HuH-7 (cell line): ENCODE data around the gene SAP25.
A peak's percentile ranks its signal among the peaks of the same experiment; 100 is the strongest.

Experiments
- DNase-seq: peaks from one replicate; pipeline ENCODE4 v3.0.0; 2011; ENCODE audit warnings: low spot score

Gene SAP25

GRCh38 chr7:100573691-100574361, at the start of gene SAP25:
Gene SAP25, minus strand, starts transcription at chr7:100573900. Its CDS starts 158 bp downstream, at chr7:100573742.
- no peak for DNase-seq

- no peak for DNase-seq
Observed at GRCh38 chr7:100621554-100621953, 47.9 kb upstream of the SAP25 start.

GRCh38 chr7:100620804-100621203, 47.1 kb upstream of the SAP25 start:
- no peak for DNase-seq

GRCh38 chr7:100620239-100620638, 46.5 kb upstream of the SAP25 start:
- DNase-seq: no peak

- DNase-seq: no peak
Observed at GRCh38 chr7:100614308-100614861, 40.7 kb upstream of the SAP25 start.

- DNase-seq: no peak
Observed at GRCh38 chr7:100613412-100614175, 39.9 kb upstream of the SAP25 start.

GRCh38 chr7:100612730-100613390, 39.2 kb upstream of the SAP25 start:
- DNase-seq: peak; percentile 68

GRCh38 chr7:100611983-100612729, 38.5 kb upstream of the SAP25 start, which contains the start of gene MOSPD3:
Gene MOSPD3, plus strand, starts transcription at chr7:100612540. Its CDS starts 252 bp downstream, at chr7:100612792.
- peak; percentile 100 for DNase-seq

- DNase-seq: no peak
Observed at GRCh38 chr7:100609958-100610357, 36.3 kb upstream of the SAP25 start.

GRCh38 chr7:100607111-100607510, 33.4 kb upstream of the SAP25 start:
- no peak for DNase-seq

GRCh38 chr7:100606313-100606712, 32.6 kb upstream of the SAP25 start:
- DNase-seq: no peak

GRCh38 chr7:100604976-100605911, 31.5 kb upstream of the SAP25 start:
- no peak for DNase-seq

GRCh38 chr7:100604028-100604975, 30.6 kb upstream of the SAP25 start:
- DNase-seq: no peak

GRCh38 chr7:100603726-100604027, 30.0 kb upstream of the SAP25 start:
- DNase-seq: no peak

GRCh38 chr7:100602889-100603725, 29.4 kb upstream of the SAP25 start:
- DNase-seq: no peak

GRCh38 chr7:100600730-100601038, 27.0 kb upstream of the SAP25 start:
- no peak for DNase-seq

- no peak for DNase-seq
Observed at GRCh38 chr7:100599911-100600729, 26.4 kb upstream of the SAP25 start.

- no peak for DNase-seq
Observed at GRCh38 chr7:100598425-100598824, 24.7 kb upstream of the SAP25 start.
